Liver (tissue), 9 donors: ENCODE data around the gene DPYD. TPM values are rescaled to one million over a fixed set of nuclear protein-coding genes. Genes with fewer than 3 reads are reported as not detected.

Source experiments
- DNase-seq: peaks from one replicate; pipeline ENCODE4 v3.0.0-alpha.2; 2017; ENCODE audit warnings: low spot score
- H3K27ac ChIP-seq, 2 donors: one replicate each; pipeline ENCODE4 v1.7.0; 2013; ENCODE audit warnings: inconsistent platforms in 2 of 2, low read length in 2 of 2, control low read depth in 1 of 2, low read depth in 1 of 2, mild to moderate bottlenecking in 1 of 2
- H3K27me3 ChIP-seq, 4 donors: one replicate each; pipeline versions ENCODE4 v1.6.1 to v1.7.0; 2013; ENCODE audit warnings: low read length in 3 of 4, inconsistent platforms in 1 of 4, mild to moderate bottlenecking in 1 of 4, moderate library complexity in 1 of 4; ENCODE audit not compliant: control insufficient read depth in 4 of 4, insufficient read depth in 4 of 4
- H3K36me3 ChIP-seq, 4 donors: one replicate each; pipeline versions ENCODE4 v1.6.1 to v1.7.0; 2013; ENCODE audit warnings: low read length in 3 of 4, mild to moderate bottlenecking in 3 of 4, low read depth in 1 of 4, moderate library complexity in 1 of 4; ENCODE audit not compliant: control insufficient read depth in 4 of 4, insufficient read depth in 3 of 4
- H3K4me1 ChIP-seq, 4 donors: one replicate each; pipeline versions ENCODE4 v1.6.1 to v1.7.0; 2013; ENCODE audit warnings: low read length in 3 of 4, mild to moderate bottlenecking in 3 of 4, moderate library complexity in 1 of 4; ENCODE audit not compliant: control insufficient read depth in 4 of 4, insufficient read depth in 4 of 4
- H3K4me3 ChIP-seq, 3 donors: one replicate each; pipeline versions ENCODE4 v1.6.1 to v1.7.0; 2013; ENCODE audit warnings: low read length in 3 of 3, control low read depth in 1 of 3, low read depth in 1 of 3, mild to moderate bottlenecking in 1 of 3
- H3K9ac ChIP-seq, 2 donors: one replicate each; pipeline ENCODE4 v1.7.0; 2013; ENCODE audit warnings: low read length in 2 of 2, mild to moderate bottlenecking in 2 of 2, moderate library complexity in 2 of 2, control low read depth in 1 of 2, low read depth in 1 of 2
- H3K9me3 ChIP-seq, 4 donors: one replicate each; pipeline versions ENCODE4 v1.6.1 to v1.7.0; 2013; ENCODE audit warnings: low read length in 3 of 4; ENCODE audit not compliant: control insufficient read depth in 4 of 4
- EGR1 ChIP-seq, 2 donors: IDR thresholded peaks; 2 replicates each; pipeline ENCODE4 v1.6.1; 2016 to 2018; ENCODE audit warnings: antibody characterized with exemption in 2 of 2, low read depth in 2 of 2
- FOXA1 ChIP-seq: IDR thresholded peaks from 2 replicates; pipeline ENCODE4 v1.6.1; 2016; ENCODE audit warnings: antibody characterized with exemption
- FOXA2 ChIP-seq: IDR thresholded peaks from 2 replicates; pipeline ENCODE4 v1.6.1; 2016; ENCODE audit warnings: antibody characterized with exemption
- GABPA ChIP-seq, 2 donors: IDR thresholded peaks in 1 of 2; conservative IDR thresholded peaks in 1 of 2; 2 replicates each; pipeline ENCODE4 v1.6.1; 2016; ENCODE audit warnings: antibody characterized with exemption in 2 of 2, mild to moderate bottlenecking in 1 of 2, moderate library complexity in 1 of 2
- HNF4A ChIP-seq, 2 donors: conservative IDR thresholded peaks; 2 replicates each; pipeline ENCODE4 v1.6.1; 2016; ENCODE audit warnings: antibody characterized with exemption in 2 of 2, mild to moderate bottlenecking in 2 of 2
- HNF4G ChIP-seq: IDR thresholded peaks from 2 replicates; pipeline ENCODE4 v1.6.1; 2016; ENCODE audit warnings: antibody characterized with exemption
- JUND ChIP-seq, 2 donors: IDR thresholded peaks; 2 replicates each; pipeline ENCODE4 v1.6.1; 2016; ENCODE audit warnings: antibody characterized with exemption in 2 of 2
- NR2F2 ChIP-seq: IDR thresholded peaks from 2 replicates; pipeline ENCODE4 v1.6.1; 2016; ENCODE audit warnings: antibody characterized with exemption
- RAD21 ChIP-seq, 2 donors: IDR thresholded peaks; 2 replicates each; pipeline ENCODE4 v1.6.1; 2016; ENCODE audit warnings: antibody characterized with exemption in 2 of 2, mild to moderate bottlenecking in 2 of 2
- RXRA ChIP-seq, 2 donors: IDR thresholded peaks; 2 replicates each; pipeline ENCODE4 v1.6.1; 2017 to 2018; ENCODE audit warnings: antibody characterized with exemption in 2 of 2, mild to moderate bottlenecking in 1 of 2
- SP1 ChIP-seq: IDR thresholded peaks from 2 replicates; pipeline ENCODE4 v1.6.1; 2018; ENCODE audit warnings: antibody characterized with exemption, mild to moderate bottlenecking
- TAF1 ChIP-seq: conservative IDR thresholded peaks from 2 replicates; pipeline ENCODE4 v1.6.1; 2016; ENCODE audit warnings: antibody characterized with exemption, mild to moderate bottlenecking
- YY1 ChIP-seq: IDR thresholded peaks from 2 replicates; pipeline ENCODE4 v1.6.1; 2016; ENCODE audit warnings: antibody characterized with exemption, mild to moderate bottlenecking
- WGBS: extraction: QIAGEN DNeasy Blood & Tissue Kit; methylation state at CpG from one replicate; pipeline ENCODE4 v1.1.7; 2013; 5-methylcytosine and 5-hydroxymethylcytosine counted together
- polyA plus RNA-seq, 2 donors: library from polyadenylated mRNA; stranded (reverse) in 1 of 2; unstranded in 1 of 2; fragments of 200-250 nt in 1 of 2; fragments of >200 nt in 1 of 2; fragmentation: Nextera tagmentation in 1 of 2; extraction: Ambion mirVana in 1 of 2; gene quantifications; one replicate each; pipeline versions ENCODE4 v1.2.1 to v1.2.3, GENCODE V29; 2013 to 2015
- total RNA-seq, 2 donors: library from RNA; depleted of rRNA; stranded (reverse); fragments of >200 nt; gene quantifications; one replicate each; pipeline ENCODE4 v1.2.3, GENCODE V29; 2014
- TF ChIP-seq, protein P1 (sequence below): IDR thresholded peaks from 2 replicates; pipeline ENCODE4 v1.6.1; 2016; ENCODE audit warnings: antibody characterized with exemption
- TF ChIP-seq, protein P2 (sequence below): fragments of 150-350 bp; IDR thresholded peaks from 2 replicates; pipeline ENCODE4 v1.5.1; 2017; ENCODE audit warnings: improper control_type of control experiment, low read depth, low read length; ENCODE audit not compliant: missing input control
- TF ChIP-seq, protein P3 (sequence below): IDR thresholded peaks from 2 replicates; pipeline ENCODE4 v1.6.1; 2016; ENCODE audit warnings: antibody characterized with exemption, mild to moderate bottlenecking
- TF ChIP-seq, protein P4 (sequence below): IDR thresholded peaks from 2 replicates; pipeline ENCODE4 v1.6.1; 2016; ENCODE audit warnings: antibody characterized with exemption
- TF ChIP-seq, protein P5 (sequence below): IDR thresholded peaks from 2 replicates; pipeline ENCODE4 v1.6.1; 2016; ENCODE audit warnings: antibody characterized with exemption
- donor health status: healthy.
- donor health status: healthy.
- donor health status: healthy.
- donor health status: healthy.
- donor health status: healthy.

The DPYD gene
- total and polyA plus RNA-seq, 4 donors = 16.2 to 142 (median 47.0) TPM

DNA sequence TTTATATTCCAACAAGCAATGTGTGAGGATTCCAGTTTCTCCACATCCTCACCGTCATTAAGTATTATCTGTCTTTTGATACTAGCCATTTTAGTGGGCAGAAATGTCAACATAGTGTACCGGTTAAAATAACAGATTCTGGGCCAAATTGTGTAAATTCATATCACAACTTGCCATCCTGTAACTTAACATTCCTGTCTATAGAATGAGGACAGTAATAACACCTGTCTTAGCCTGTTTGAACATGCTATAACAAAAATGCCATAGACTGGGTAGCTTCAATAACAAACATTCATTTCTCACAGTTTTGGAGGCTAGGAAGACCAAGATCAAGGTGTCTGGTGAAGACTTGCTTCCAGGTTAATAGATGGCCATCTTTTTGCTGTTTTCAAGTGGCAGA is 708.2 kb downstream of the DPYD start:
- no peaks in the 10 kb centered on the region for H3K9me3 ChIP-seq
- H3K27ac ChIP-seq = no peak overlapping the region
- no peaks in the 10 kb centered on the region for H3K4me1 ChIP-seq
- 95% methylated on average over 2 of the region's 2 CpGs for WGBS
- peaks cover 0 to 3% (median under 1%) of the 10 kb centered on the region in 4 donors for H3K36me3 ChIP-seq
- H3K4me3 ChIP-seq = no peak overlapping the region
- no peak overlapping the region for H3K9ac ChIP-seq
- no peak for DNase-seq
- no peaks in the 10 kb centered on the region for H3K27me3 ChIP-seq
- TF ChIP-seq RXRA (IDR thresholded peaks at IDR 0.05) (no peak), RAD21 (IDR thresholded peaks at IDR 0.05) (no peak), TAF1 (no peak), HNF4A (conservative IDR thresholded peaks at IDR 0.05) (no peak), NR2F2 (no peak)
- TF ChIP-seq, protein P1, sequence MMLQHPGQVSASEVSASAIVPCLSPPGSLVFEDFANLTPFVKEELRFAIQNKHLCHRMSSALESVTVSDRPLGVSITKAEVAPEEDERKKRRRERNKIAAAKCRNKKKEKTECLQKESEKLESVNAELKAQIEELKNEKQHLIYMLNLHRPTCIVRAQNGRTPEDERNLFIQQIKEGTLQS = no peak
- TF ChIP-seq, protein P2, sequence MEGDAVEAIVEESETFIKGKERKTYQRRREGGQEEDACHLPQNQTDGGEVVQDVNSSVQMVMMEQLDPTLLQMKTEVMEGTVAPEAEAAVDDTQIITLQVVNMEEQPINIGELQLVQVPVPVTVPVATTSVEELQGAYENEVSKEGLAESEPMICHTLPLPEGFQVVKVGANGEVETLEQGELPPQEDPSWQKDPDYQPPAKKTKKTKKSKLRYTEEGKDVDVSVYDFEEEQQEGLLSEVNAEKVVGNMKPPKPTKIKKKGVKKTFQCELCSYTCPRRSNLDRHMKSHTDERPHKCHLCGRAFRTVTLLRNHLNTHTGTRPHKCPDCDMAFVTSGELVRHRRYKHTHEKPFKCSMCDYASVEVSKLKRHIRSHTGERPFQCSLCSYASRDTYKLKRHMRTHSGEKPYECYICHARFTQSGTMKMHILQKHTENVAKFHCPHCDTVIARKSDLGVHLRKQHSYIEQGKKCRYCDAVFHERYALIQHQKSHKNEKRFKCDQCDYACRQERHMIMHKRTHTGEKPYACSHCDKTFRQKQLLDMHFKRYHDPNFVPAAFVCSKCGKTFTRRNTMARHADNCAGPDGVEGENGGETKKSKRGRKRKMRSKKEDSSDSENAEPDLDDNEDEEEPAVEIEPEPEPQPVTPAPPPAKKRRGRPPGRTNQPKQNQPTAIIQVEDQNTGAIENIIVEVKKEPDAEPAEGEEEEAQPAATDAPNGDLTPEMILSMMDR = no peak
- TF ChIP-seq, protein P3, sequence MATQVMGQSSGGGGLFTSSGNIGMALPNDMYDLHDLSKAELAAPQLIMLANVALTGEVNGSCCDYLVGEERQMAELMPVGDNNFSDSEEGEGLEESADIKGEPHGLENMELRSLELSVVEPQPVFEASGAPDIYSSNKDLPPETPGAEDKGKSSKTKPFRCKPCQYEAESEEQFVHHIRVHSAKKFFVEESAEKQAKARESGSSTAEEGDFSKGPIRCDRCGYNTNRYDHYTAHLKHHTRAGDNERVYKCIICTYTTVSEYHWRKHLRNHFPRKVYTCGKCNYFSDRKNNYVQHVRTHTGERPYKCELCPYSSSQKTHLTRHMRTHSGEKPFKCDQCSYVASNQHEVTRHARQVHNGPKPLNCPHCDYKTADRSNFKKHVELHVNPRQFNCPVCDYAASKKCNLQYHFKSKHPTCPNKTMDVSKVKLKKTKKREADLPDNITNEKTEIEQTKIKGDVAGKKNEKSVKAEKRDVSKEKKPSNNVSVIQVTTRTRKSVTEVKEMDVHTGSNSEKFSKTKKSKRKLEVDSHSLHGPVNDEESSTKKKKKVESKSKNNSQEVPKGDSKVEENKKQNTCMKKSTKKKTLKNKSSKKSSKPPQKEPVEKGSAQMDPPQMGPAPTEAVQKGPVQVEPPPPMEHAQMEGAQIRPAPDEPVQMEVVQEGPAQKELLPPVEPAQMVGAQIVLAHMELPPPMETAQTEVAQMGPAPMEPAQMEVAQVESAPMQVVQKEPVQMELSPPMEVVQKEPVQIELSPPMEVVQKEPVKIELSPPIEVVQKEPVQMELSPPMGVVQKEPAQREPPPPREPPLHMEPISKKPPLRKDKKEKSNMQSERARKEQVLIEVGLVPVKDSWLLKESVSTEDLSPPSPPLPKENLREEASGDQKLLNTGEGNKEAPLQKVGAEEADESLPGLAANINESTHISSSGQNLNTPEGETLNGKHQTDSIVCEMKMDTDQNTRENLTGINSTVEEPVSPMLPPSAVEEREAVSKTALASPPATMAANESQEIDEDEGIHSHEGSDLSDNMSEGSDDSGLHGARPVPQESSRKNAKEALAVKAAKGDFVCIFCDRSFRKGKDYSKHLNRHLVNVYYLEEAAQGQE = no peak

DNA sequence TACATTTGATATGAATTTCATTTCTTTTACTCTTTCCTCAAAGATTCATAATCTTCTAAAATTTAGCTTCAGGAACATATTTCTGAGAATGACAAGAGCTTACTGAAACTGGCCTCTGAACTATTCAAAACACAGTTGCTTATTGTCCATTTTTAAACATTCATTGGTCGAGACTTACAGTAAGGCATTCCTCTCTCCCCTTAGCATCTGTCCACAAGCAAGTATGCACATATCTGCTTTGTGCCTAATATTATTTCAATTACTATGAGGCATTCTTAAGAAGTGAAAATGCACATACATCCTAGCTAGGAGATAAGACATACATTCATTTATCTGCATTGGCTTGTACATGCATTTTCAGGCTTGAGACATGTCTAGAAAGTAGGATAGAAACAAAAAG is 710.5 kb downstream of the DPYD start:
- Histone ChIP-seq H3K27ac (no peak overlapping the region), H3K27me3 (no peaks in the 10 kb centered on the region), H3K9me3 (no peaks in the 10 kb centered on the region), H3K4me1 (no peaks in the 10 kb centered on the region), H3K4me3 (no peak overlapping the region), H3K9ac (no peak overlapping the region), H3K36me3 (peaks cover 0 to 3% (median 0%) of the 10 kb centered on the region in 4 donors)
- DNase-seq = no peak
- 92% methylated on average over 1 of the region's 1 CpG for WGBS
- TF ChIP-seq, protein P4, sequence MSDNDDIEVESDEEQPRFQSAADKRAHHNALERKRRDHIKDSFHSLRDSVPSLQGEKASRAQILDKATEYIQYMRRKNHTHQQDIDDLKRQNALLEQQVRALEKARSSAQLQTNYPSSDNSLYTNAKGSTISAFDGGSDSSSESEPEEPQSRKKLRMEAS = no peak
- TF ChIP-seq GABPA (IDR thresholded peaks at IDR 0.05 in 1 of 2, conservative IDR thresholded peaks at IDR 0.05 in 1 of 2) (no peak), RXRA (IDR thresholded peaks at IDR 0.05) (no peak), EGR1 (IDR thresholded peaks at IDR 0.05; ENCODE audit: low read depth in 2 of 2) (no peak), FOXA1 (no peak), YY1 (no peak), TAF1 (no peak), HNF4G (no peak), HNF4A (conservative IDR thresholded peaks at IDR 0.05) (no peak), FOXA2 (no peak), NR2F2 (no peak), RAD21 (IDR thresholded peaks at IDR 0.05) (no peak), SP1 (no peak), JUND (IDR thresholded peaks at IDR 0.05) (no peak)
- TF ChIP-seq, protein P3 = no peak
- TF ChIP-seq, protein P1 = no peak
- TF ChIP-seq, protein P5, sequence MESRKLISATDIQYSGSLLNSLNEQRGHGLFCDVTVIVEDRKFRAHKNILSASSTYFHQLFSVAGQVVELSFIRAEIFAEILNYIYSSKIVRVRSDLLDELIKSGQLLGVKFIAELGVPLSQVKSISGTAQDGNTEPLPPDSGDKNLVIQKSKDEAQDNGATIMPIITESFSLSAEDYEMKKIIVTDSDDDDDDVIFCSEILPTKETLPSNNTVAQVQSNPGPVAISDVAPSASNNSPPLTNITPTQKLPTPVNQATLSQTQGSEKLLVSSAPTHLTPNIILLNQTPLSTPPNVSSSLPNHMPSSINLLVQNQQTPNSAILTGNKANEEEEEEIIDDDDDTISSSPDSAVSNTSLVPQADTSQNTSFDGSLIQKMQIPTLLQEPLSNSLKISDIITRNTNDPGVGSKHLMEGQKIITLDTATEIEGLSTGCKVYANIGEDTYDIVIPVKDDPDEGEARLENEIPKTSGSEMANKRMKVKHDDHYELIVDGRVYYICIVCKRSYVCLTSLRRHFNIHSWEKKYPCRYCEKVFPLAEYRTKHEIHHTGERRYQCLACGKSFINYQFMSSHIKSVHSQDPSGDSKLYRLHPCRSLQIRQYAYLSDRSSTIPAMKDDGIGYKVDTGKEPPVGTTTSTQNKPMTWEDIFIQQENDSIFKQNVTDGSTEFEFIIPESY = no peak
- TF ChIP-seq, protein P2 = no peak
